ENCODE results near the gene KDELR3.

Gene KDELR3

GRCh38 chr22:38440747-38441350 lies 27.0 kb upstream of the KDELR3 start:
- no peak for TF ChIP-seq CTCF (IDR thresholded peaks at IDR 0.05; ENCODE audit: low read depth, low read length)

GRCh38 chr22:38441620-38442287 lies 26.1 kb upstream of the KDELR3 start:
- no peak for TF ChIP-seq CTCF (IDR thresholded peaks at IDR 0.05; ENCODE audit: low read depth, low read length)
- no peak for DNase-seq (ENCODE audit: extremely low read depth, low read depth)

More at GRCh38 chr22:38440747-38441350, 27.0 kb upstream of the KDELR3 start:
- no peak for DNase-seq (ENCODE audit: extremely low read depth, low read depth)

- no peak for DNase-seq (ENCODE audit: extremely low read depth, low read depth)
- TF ChIP-seq CTCF (IDR thresholded peaks at IDR 0.05; ENCODE audit: low read depth, low read length): no peak
These were observed 24.8 kb upstream of the KDELR3 start for GRCh38 chr22:38442967-38443627.

GRCh38 chr22:38443628-38444521 lies 24.0 kb upstream of the KDELR3 start:
- no peak for DNase-seq (ENCODE audit: extremely low read depth, low read depth)
- no peak for TF ChIP-seq CTCF (IDR thresholded peaks at IDR 0.05; ENCODE audit: low read depth, low read length)

GRCh38 chr22:38444783-38445182 lies 23.1 kb upstream of the KDELR3 start:
- DNase-seq (ENCODE audit: extremely low read depth, low read depth): no peak
- TF ChIP-seq CTCF (IDR thresholded peaks at IDR 0.05; ENCODE audit: low read depth, low read length): no peak

- TF ChIP-seq CTCF (IDR thresholded peaks at IDR 0.05; ENCODE audit: low read depth, low read length): no peak
- DNase-seq (ENCODE audit: extremely low read depth, low read depth): no peak
These were observed 21.8 kb upstream of the KDELR3 start for GRCh38 chr22:38446018-38446601.

All from AG09319 (cell line).